ENCODE measurements around the gene SPAG16. TPM values are rescaled to one million over a fixed set of nuclear protein-coding genes. Genes with fewer than 3 reads are reported as not detected.

SPAG16 gene
- total and polyA plus RNA-seq, 12 donors = 8.4 to 28.3 (median 19.1) TPM

DNA sequence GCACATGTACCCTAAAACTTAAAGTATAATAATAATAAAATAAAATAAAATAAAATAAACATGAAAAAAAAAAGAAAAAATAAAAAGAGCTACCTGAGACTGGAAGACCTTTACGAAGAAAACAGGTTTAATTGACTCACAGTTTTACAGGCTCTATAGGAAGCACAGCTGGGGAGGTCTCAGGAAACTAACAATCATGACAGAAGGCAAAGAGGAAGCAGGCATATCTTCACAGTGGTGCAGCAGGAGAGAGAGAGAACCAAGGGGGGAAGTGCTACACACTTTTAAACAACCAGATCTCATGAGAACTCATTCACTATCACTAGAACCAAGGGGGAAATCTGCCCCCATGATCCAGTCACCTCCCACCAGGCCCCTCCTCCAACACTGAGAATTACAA is 747.3 kb downstream of the SPAG16 start:
- Histone ChIP-seq H3K27me3 (no peaks in the 10 kb centered on the region), H3K4me1 (no peaks in the 10 kb centered on the region), H3K27ac (no peak overlapping the region), H3K9me3 (no peaks in the 10 kb centered on the region), H3K4me3 (no peak overlapping the region), H3K36me3 (no peaks in the 10 kb centered on the region)
- DNase-seq (no peak), ATAC-seq (no peak)
- TF ChIP-seq, protein P1, sequence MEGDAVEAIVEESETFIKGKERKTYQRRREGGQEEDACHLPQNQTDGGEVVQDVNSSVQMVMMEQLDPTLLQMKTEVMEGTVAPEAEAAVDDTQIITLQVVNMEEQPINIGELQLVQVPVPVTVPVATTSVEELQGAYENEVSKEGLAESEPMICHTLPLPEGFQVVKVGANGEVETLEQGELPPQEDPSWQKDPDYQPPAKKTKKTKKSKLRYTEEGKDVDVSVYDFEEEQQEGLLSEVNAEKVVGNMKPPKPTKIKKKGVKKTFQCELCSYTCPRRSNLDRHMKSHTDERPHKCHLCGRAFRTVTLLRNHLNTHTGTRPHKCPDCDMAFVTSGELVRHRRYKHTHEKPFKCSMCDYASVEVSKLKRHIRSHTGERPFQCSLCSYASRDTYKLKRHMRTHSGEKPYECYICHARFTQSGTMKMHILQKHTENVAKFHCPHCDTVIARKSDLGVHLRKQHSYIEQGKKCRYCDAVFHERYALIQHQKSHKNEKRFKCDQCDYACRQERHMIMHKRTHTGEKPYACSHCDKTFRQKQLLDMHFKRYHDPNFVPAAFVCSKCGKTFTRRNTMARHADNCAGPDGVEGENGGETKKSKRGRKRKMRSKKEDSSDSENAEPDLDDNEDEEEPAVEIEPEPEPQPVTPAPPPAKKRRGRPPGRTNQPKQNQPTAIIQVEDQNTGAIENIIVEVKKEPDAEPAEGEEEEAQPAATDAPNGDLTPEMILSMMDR (IDR thresholded peaks at IDR 0.05) = no peak
- intact Hi-C loops (cut with DNase I) = no loop called here
- 55 to 63% methylated on average over 1 of the region's 1 CpG for WGBS, 2 donors

DNA sequence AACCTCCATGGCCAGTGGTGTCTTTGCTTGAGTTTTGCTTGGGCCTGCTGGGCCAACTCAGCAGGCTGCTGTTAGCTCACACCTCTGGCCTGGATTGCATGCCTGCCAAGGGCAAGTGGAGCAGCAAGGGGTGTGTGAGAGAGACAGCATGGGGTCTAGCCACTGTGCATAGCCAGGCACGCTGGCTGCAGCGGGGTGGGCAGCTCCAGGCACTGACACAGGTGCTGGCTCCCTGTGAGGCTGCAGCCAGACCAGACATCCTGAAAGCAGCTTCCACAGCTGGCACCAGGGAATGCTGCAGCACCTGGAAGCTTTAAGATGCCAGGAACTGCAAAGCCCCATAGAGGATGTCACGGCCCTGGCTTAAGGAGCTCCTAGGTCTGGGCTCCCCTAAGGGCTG is 750.2 kb downstream of the SPAG16 start:
- DNase-seq (no peak), ATAC-seq (no peak)
- H3K4me1 ChIP-seq = no peaks in the 10 kb centered on the region
- no peak overlapping the region for H3K27ac ChIP-seq
- 76 to 84% methylated on average over 3 of the region's 3 CpGs for WGBS, 2 donors
- intact Hi-C loops (cut with DNase I) = no loop called here
- H3K9me3 ChIP-seq = peaks cover 0 to under 1% (median 0%) of the 10 kb centered on the region in 11 donors
- no peaks in the 10 kb centered on the region for H3K27me3 ChIP-seq
- H3K36me3 ChIP-seq = no peaks in the 10 kb centered on the region
- TF ChIP-seq, protein P1 (IDR thresholded peaks at IDR 0.05) = no peak
- no peak overlapping the region for H3K4me3 ChIP-seq

DNA sequence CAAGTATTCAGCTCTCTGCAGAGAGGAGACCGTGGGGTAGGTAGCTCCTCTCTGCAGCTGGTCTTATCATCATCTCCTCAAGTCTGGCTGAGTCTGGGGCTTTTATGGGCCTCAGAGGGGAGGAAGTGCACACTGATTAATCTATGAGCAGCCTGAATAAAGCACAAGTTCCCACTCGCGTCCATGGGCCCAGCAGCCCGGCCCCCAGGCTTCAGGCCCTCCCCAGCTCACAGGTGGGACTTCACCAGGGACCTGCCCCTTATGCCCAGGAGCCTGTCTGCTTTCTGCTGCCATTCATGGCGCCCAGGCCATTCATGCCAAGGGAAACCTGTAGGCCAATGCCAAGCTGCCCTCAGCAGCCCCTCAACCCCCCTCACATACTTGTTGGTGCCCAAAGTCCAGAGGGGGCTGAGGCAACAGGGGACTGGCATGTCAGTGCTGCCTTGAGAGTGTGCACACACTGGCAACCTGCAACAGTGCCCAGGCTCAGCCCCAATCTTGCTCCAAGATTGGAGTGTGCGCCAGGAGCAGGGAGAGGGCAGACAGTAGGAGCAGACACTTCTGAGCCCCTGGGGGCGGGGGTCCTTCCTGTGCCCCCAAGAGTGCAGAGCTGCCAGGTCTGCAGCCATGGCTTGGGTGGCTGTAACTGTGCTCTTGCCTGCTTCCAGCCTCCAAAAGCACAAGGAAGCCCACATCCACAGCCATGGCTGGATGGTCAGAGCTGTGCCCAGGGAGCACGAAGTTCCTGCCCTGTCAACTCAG is 751.0 kb downstream of the SPAG16 start:
- Histone ChIP-seq H3K36me3 (no peaks in the 10 kb centered on the region), H3K27ac (no peak overlapping the region), H3K4me3 (no peak overlapping the region), H3K4me1 (no peaks in the 10 kb centered on the region), H3K9me3 (peaks cover 0 to 7% (median 0%) of the 10 kb centered on the region in 11 donors), H3K27me3 (no peaks in the 10 kb centered on the region)
- DNase-seq (no peak), ATAC-seq (no peak)
- intact Hi-C loops (cut with DNase I) = no loop called here
- 85 to 89% methylated on average over 8 of the region's 8 CpGs for WGBS, 2 donors
- TF ChIP-seq, protein P1 (IDR thresholded peaks at IDR 0.05) = no peak

DNA sequence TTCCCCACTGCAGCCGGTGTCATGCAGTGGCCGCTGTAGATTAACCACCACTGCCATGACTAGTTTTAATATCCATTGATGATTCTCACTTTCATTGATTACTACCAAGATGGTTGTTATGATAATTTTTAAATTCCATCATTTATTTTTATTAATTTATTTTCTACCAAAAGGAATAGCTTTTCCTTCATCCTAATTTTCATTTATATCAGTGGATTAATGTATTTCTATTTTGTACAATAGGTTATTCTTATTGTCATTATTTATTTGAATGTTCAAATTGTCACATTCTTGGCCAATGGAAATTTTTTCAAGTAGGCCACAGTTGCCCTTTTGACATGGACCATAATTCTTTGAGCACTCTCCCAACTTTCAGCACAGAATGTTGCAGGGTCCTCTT is 751.7 kb downstream of the SPAG16 start:
- no peak for DNase-seq
- peaks cover 0 to 14% (median 5%) of the 10 kb centered on the region in 11 donors for H3K9me3 ChIP-seq
- no peaks in the 10 kb centered on the region for H3K27me3 ChIP-seq
- no peaks in the 10 kb centered on the region for H3K36me3 ChIP-seq
- no peak for ATAC-seq
- 91 to 93% methylated on average over 2 of the region's 2 CpGs for WGBS, 2 donors
- intact Hi-C loops (cut with DNase I) = no loop called here
- H3K4me1 ChIP-seq = no peaks in the 10 kb centered on the region
- TF ChIP-seq, protein P1 (IDR thresholded peaks at IDR 0.05) = no peak
- no peak overlapping the region for H3K4me3 ChIP-seq
- H3K27ac ChIP-seq = no peak overlapping the region

Data from heart right ventricle (tissue), 16 donors.